Amygdala (tissue), 56 donors: ENCODE measurements around the gene LDAH.

Source experiments
- DNase-seq, 56 donors: peaks; one replicate each; lab custom pipeline; 2025; lab: John Stamatoyannopoulos, UW

The LDAH gene

GRCh38 chr2:20822535-20823490 is at the start of gene LDAH:
Gene LDAH (minus strand): TSS chr2:20823101. CDS start chr2:20801463, 21,638 bp downstream.
- peak in 55 of 56 donors; percentile 8 to 91 (median 74) for DNase-seq

- no peak for DNase-seq
Observed at GRCh38 chr2:20868377-20868776, 45.5 kb upstream of the LDAH start.

- no peak for DNase-seq
Observed at GRCh38 chr2:20862850-20863249, 39.9 kb upstream of the LDAH start.

- no peak for DNase-seq
Observed at GRCh38 chr2:20855456-20855855, 32.6 kb upstream of the LDAH start.

- DNase-seq = no peak
Observed at GRCh38 chr2:20852670-20853069, 29.8 kb upstream of the LDAH start.

- no peak for DNase-seq
Observed at GRCh38 chr2:20852139-20852538, 29.2 kb upstream of the LDAH start.

GRCh38 chr2:20844246-20844645 is 21.3 kb upstream of the LDAH start:
- DNase-seq = no peak

- DNase-seq = no peak
Observed at GRCh38 chr2:20839052-20839451, 16.2 kb upstream of the LDAH start.

GRCh38 chr2:20838016-20838415 is 15.1 kb upstream of the LDAH start:
- no peak for DNase-seq

GRCh38 chr2:20836521-20836920 is 13.6 kb upstream of the LDAH start:
- no peak for DNase-seq

- DNase-seq = no peak
Observed at GRCh38 chr2:20834331-20834730, 11.4 kb upstream of the LDAH start.

GRCh38 chr2:20832606-20833005 is 9.7 kb upstream of the LDAH start:
- DNase-seq = no peak

- no peak for DNase-seq
Observed at GRCh38 chr2:20829861-20830260, 7.0 kb upstream of the LDAH start.

GRCh38 chr2:20823917-20824316 is 1.0 kb upstream of the LDAH start:
- no peak for DNase-seq

GRCh38 chr2:20818820-20819219 is 4.1 kb downstream of the LDAH start:
- DNase-seq = no peak

GRCh38 chr2:20815216-20815615 is 7.7 kb downstream of the LDAH start:
- DNase-seq = no peak

GRCh38 chr2:20812779-20813178 is 10.1 kb downstream of the LDAH start:
- DNase-seq = no peak

GRCh38 chr2:20806286-20806685 is 16.6 kb downstream of the LDAH start:
- no peak for DNase-seq

- DNase-seq = no peak
Observed at GRCh38 chr2:20803974-20804373, 18.9 kb downstream of the LDAH start.

- no peak for DNase-seq
Observed at GRCh38 chr2:20803226-20803682, 19.6 kb downstream of the LDAH start.

- DNase-seq = no peak
Observed at GRCh38 chr2:20797096-20797495, 25.8 kb downstream of the LDAH start.

- no peak for DNase-seq
Observed at GRCh38 chr2:20796374-20796791, 26.5 kb downstream of the LDAH start.
